Ishikawa (cell line): ENCODE measurements around the gene ACSF3.

Experiments
- CEBPB ChIP-seq: IDR thresholded peaks from 2 replicates; pipeline ENCODE4 v1.6.1; 2012
- EP300 ChIP-seq: IDR thresholded peaks from 2 replicates; pipeline ENCODE4 v1.6.1; 2012; ENCODE audit warnings: borderline replicate concordance
- TF ChIP-seq, protein P1 (sequence below): IDR thresholded peaks from 2 replicates; pipeline ENCODE4 v1.6.1; 2012

GRCh38 chr16:89052191-89052889 lies 41.3 kb upstream of the ACSF3 start:
- TF ChIP-seq, protein P1, sequence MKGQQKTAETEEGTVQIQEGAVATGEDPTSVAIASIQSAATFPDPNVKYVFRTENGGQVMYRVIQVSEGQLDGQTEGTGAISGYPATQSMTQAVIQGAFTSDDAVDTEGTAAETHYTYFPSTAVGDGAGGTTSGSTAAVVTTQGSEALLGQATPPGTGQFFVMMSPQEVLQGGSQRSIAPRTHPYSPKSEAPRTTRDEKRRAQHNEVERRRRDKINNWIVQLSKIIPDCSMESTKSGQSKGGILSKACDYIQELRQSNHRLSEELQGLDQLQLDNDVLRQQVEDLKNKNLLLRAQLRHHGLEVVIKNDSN, result no peak
- TF ChIP-seq EP300, result no peak
- TF ChIP-seq CEBPB, result no peak
